Endodermal cell (in vitro differentiated cells): ENCODE data around the gene OPCML. TPM values are rescaled to one million over a fixed set of nuclear protein-coding genes. Genes with fewer than 3 reads are reported as not detected.

Source experiments
- DNase-seq: peaks from one replicate; pipeline ENCODE4 v3.0.0-alpha.2; 2017
- H3K27ac ChIP-seq: 2 replicates; pipeline ENCODE4 v1.5.1; 2013; ENCODE audit warnings: mild to moderate bottlenecking, low read depth, low read length, moderate library complexity
- H3K27me3 ChIP-seq: 2 replicates; pipeline ENCODE4 v1.6.1; 2013; ENCODE audit warnings: mild to moderate bottlenecking, low read length, moderate library complexity; ENCODE audit not compliant: insufficient read depth, control insufficient read depth, poor library complexity, severe bottlenecking
- H3K36me3 ChIP-seq: 2 replicates; pipeline ENCODE4 v1.7.0; 2013; ENCODE audit warnings: mild to moderate bottlenecking, low read length, moderate library complexity; ENCODE audit not compliant: control insufficient read depth, insufficient read depth
- H3K4me1 ChIP-seq: one replicate; pipeline ENCODE4 v1.7.0; 2013; ENCODE audit warnings: low read length; ENCODE audit not compliant: control insufficient read depth, insufficient read depth
- H3K4me3 ChIP-seq: 2 replicates; pipeline ENCODE4 v1.5.1; 2013; ENCODE audit warnings: mild to moderate bottlenecking, low read length, moderate library complexity
- H3K9ac ChIP-seq: 2 replicates; pipeline ENCODE4 v1.6.1; 2013; ENCODE audit warnings: mild to moderate bottlenecking, low read length, moderate library complexity; ENCODE audit not compliant: poor library complexity, severe bottlenecking; ENCODE audit errors: extremely low read depth
- H3K9me3 ChIP-seq: 2 replicates; pipeline ENCODE4 v1.6.1; 2013; ENCODE audit warnings: mild to moderate bottlenecking, low read length, moderate library complexity; ENCODE audit not compliant: control insufficient read depth
- H3K27ac Mint-ChIP-seq: 2 replicates; pipeline ENCODE4 v1.8.0; 2020; ENCODE audit warnings: mixed read lengths
- H3K27me3 Mint-ChIP-seq: 2 replicates; pipeline ENCODE4 v1.8.0; 2021; ENCODE audit warnings: mild to moderate bottlenecking, mixed read lengths; ENCODE audit not compliant: insufficient read depth
- H3K36me3 Mint-ChIP-seq: 2 replicates; pipeline ENCODE4 v1.8.0; 2020; ENCODE audit warnings: low read depth, mixed read lengths
- H3K4me1 Mint-ChIP-seq: 2 replicates; pipeline ENCODE4 v1.8.0; 2020; ENCODE audit warnings: mixed read lengths
- H3K4me3 Mint-ChIP-seq: 2 replicates; pipeline ENCODE4 v1.8.0; 2020; ENCODE audit warnings: mild to moderate bottlenecking, moderate library complexity, mixed read lengths
- H3K9me3 Mint-ChIP-seq: 2 replicates; pipeline ENCODE4 v1.8.0; 2020; ENCODE audit warnings: mild to moderate bottlenecking, mixed read lengths
- WGBS, 2 experiments: methylation state at CpG; one replicate each; pipeline versions ENCODE4 v1.1.5 to v1.1.7; 2013; ENCODE audit warnings: missing lambda C conversion rate in 2 of 2, mixed read lengths in 1 of 2; ENCODE audit not compliant: insufficient coverage in 1 of 2, insufficient read length in 1 of 2; 5-methylcytosine and 5-hydroxymethylcytosine counted together
- total RNA-seq, 2 donors: library from RNA; stranded (reverse); fragmentation: NEBNext Ultra II Directional in 1 of 2; extraction: Animal tissue kit (Norgen Biotek cat#: 25700) in 1 of 2; gene quantifications; 2 replicates in 1 of 2; 3 replicates in 1 of 2; pipeline ENCODE4 v1.2.1, GENCODE V29; 2021
- TF ChIP-seq, protein P1 (sequence below): fragments of 200-600 bp; sonication (generic); conservative IDR thresholded peaks from 2 replicates; pipeline ENCODE4 v1.5.0; 2021; ENCODE audit warnings: antibody characterized with exemption, mild to moderate bottlenecking

OPCML gene
- total RNA-seq, 2 donors from 2014 or later, result 0.49 to 0.86 TPM

- no peak overlapping the region for H3K27ac Mint-ChIP-seq
- 88% methylated on average over 2 to 7 of the region's 7 CpGs for WGBS, 2 experiments
- no peaks in the 10 kb centered on the region for H3K4me1 ChIP-seq
Measured at GRCh38 chr11:132590554-132590953, 941.7 kb downstream of the OPCML start.

GRCh38 chr11:132589791-132590190 lies 942.5 kb downstream of the OPCML start:
- Histone ChIP-seq H3K36me3 (no peaks in the 10 kb centered on the region), H3K9me3 (no peaks in the 10 kb centered on the region), H3K4me3 (no peak overlapping the region), H3K4me1 (no peaks in the 10 kb centered on the region), H3K27me3 (peaks cover 4% of the 10 kb centered on the region), H3K9ac (no peak overlapping the region), H3K27ac (no peak overlapping the region)
- Mint-ChIP-seq H3K9me3 (no peaks in the 10 kb centered on the region), H3K27me3 (peaks cover 2% of the 10 kb centered on the region), H3K4me3 (no peak overlapping the region), H3K27ac (no peak overlapping the region), H3K4me1 (no peaks in the 10 kb centered on the region), H3K36me3 (no peaks in the 10 kb centered on the region)
- DNase-seq, result no peak
- 89 to 96% methylated on average over 1 of the region's 1 CpG for WGBS, 2 experiments
- TF ChIP-seq, protein P1, sequence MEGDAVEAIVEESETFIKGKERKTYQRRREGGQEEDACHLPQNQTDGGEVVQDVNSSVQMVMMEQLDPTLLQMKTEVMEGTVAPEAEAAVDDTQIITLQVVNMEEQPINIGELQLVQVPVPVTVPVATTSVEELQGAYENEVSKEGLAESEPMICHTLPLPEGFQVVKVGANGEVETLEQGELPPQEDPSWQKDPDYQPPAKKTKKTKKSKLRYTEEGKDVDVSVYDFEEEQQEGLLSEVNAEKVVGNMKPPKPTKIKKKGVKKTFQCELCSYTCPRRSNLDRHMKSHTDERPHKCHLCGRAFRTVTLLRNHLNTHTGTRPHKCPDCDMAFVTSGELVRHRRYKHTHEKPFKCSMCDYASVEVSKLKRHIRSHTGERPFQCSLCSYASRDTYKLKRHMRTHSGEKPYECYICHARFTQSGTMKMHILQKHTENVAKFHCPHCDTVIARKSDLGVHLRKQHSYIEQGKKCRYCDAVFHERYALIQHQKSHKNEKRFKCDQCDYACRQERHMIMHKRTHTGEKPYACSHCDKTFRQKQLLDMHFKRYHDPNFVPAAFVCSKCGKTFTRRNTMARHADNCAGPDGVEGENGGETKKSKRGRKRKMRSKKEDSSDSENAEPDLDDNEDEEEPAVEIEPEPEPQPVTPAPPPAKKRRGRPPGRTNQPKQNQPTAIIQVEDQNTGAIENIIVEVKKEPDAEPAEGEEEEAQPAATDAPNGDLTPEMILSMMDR, result no peak

More at GRCh38 chr11:132590554-132590953, 941.7 kb downstream of the OPCML start:
- H3K27me3 Mint-ChIP-seq, result peaks cover 2% of the 10 kb centered on the region
- Histone ChIP-seq H3K27me3 (peaks cover 4% of the 10 kb centered on the region), H3K9ac (no peak overlapping the region), H3K4me3 (no peak overlapping the region), H3K36me3 (no peaks in the 10 kb centered on the region), H3K9me3 (no peaks in the 10 kb centered on the region), H3K27ac (no peak overlapping the region)
- no peaks in the 10 kb centered on the region for H3K4me1 Mint-ChIP-seq
- no peaks in the 10 kb centered on the region for H3K9me3 Mint-ChIP-seq
- no peaks in the 10 kb centered on the region for H3K36me3 Mint-ChIP-seq
- H3K4me3 Mint-ChIP-seq, result no peak overlapping the region
- DNase-seq, result no peak
- TF ChIP-seq, protein P1, result no peak

- no peaks in the 10 kb centered on the region for H3K36me3 Mint-ChIP-seq
- H3K27ac ChIP-seq, result no peak overlapping the region
- no peaks in the 10 kb centered on the region for H3K4me1 ChIP-seq
- H3K27me3 ChIP-seq, result peaks cover 4% of the 10 kb centered on the region
- no peak for DNase-seq
- H3K4me3 ChIP-seq, result no peak overlapping the region
- H3K27me3 Mint-ChIP-seq, result peaks cover 2% of the 10 kb centered on the region
- H3K9ac ChIP-seq, result no peak overlapping the region
- TF ChIP-seq, protein P1, result no peak
- no peak overlapping the region for H3K4me3 Mint-ChIP-seq
- no peaks in the 10 kb centered on the region for H3K4me1 Mint-ChIP-seq
- H3K9me3 Mint-ChIP-seq, result no peaks in the 10 kb centered on the region
- no peaks in the 10 kb centered on the region for H3K9me3 ChIP-seq
- H3K27ac Mint-ChIP-seq, result no peak overlapping the region
- no peaks in the 10 kb centered on the region for H3K36me3 ChIP-seq
Measured at GRCh38 chr11:132588366-132588765, 943.9 kb downstream of the OPCML start.
